WTC11 (cell line): ENCODE results near the gene BTN3A1. TPM values are rescaled to one million over a fixed set of nuclear protein-coding genes. Genes with fewer than 3 reads are reported as not detected.
"Not testable (repeated sequence)": the region's sequence is repeated elsewhere in the genome, so short reads cannot be mapped to it uniquely, and the experiment has no call there.

Experiments
- ATAC-seq: fragments of 200-7000 bp; cut with Tn5 transposase; 2 replicates; pipeline ENCODE4 v1.10.0; 2021; ENCODE audit warnings: mild to moderate bottlenecking, moderate library complexity
- CTCF ChIA-PET: fragments of 300-600 bp; sonication (Branson Sonifier 250); formaldehyde crosslinking; loops from one replicate; lab custom pipeline; 2021; ENCODE audit warnings: antibody characterized with exemption; lab: Charles Lee
- POLR2A ChIA-PET: fragments of 350-600 bp; sonication (Branson Sonifier 250); formaldehyde crosslinking; loops from one replicate; lab custom pipeline; 2021; ENCODE audit warnings: antibody characterized with exemption; lab: Charles Lee
- DNase-seq: peaks from one replicate; pipeline ENCODE4 v3.0.0; 2021; ENCODE audit warnings: low spot score
- H3K27ac Mint-ChIP-seq: 2 replicates; pipeline ENCODE4 v1.8.0; 2021; ENCODE audit warnings: mixed read lengths
- H3K27me3 Mint-ChIP-seq: 2 replicates; pipeline ENCODE4 v1.8.0; 2021; ENCODE audit warnings: low read depth, mild to moderate bottlenecking, moderate library complexity, mixed read lengths
- H3K36me3 Mint-ChIP-seq: 2 replicates; pipeline ENCODE4 v1.8.0; 2021; ENCODE audit warnings: mixed read lengths
- H3K4me1 Mint-ChIP-seq: 2 replicates; pipeline ENCODE4 v1.8.0; 2022; ENCODE audit warnings: mixed read lengths
- H3K4me3 Mint-ChIP-seq: 2 replicates; pipeline ENCODE4 v1.8.0; 2021; ENCODE audit warnings: mild to moderate bottlenecking, moderate library complexity, mixed read lengths
- H3K9me3 Mint-ChIP-seq: 2 replicates; pipeline ENCODE4 v1.8.0; 2021; ENCODE audit warnings: mixed read lengths
- ATF1 ChIP-seq: sonication (generic); formaldehyde crosslinking; IDR thresholded peaks from 2 replicates; pipeline ENCODE4 v1.8.1; 2023; ENCODE audit warnings: mild to moderate bottlenecking, moderate library complexity, missing genetic modification reagents
- EMX1 ChIP-seq: fragments of 250-450 bp; sonication (Bioruptor Pico); IDR thresholded peaks from 2 replicates; pipeline ENCODE4 v1.8.0; 2021; ENCODE audit warnings: mild to moderate bottlenecking
- ETV6 ChIP-seq: sonication (generic); formaldehyde crosslinking; IDR thresholded peaks from 2 replicates; pipeline ENCODE4 v1.8.1; 2022; ENCODE audit warnings: mild to moderate bottlenecking, missing genetic modification reagents
- GABPB1 ChIP-seq: sonication (generic); formaldehyde crosslinking; IDR thresholded peaks from 2 replicates; pipeline ENCODE4 v1.8.1; 2023; ENCODE audit warnings: mild to moderate bottlenecking, missing genetic modification reagents
- IRF2 ChIP-seq: sonication (generic); formaldehyde crosslinking; IDR thresholded peaks from 2 replicates; pipeline ENCODE4 v1.8.0; 2022; ENCODE audit warnings: low read depth, missing genetic modification reagents, borderline replicate concordance
- NFATC4 ChIP-seq: fragments of 250-450 bp; sonication (Bioruptor Pico); IDR thresholded peaks from 2 replicates; pipeline ENCODE4 v1.9.0; 2021; ENCODE audit warnings: mild to moderate bottlenecking
- NFYB ChIP-seq: sonication (generic); formaldehyde crosslinking; conservative IDR thresholded peaks from 2 replicates; pipeline ENCODE4 v1.8.0; 2022; ENCODE audit warnings: low read depth, missing genetic modification reagents
- OVOL2 ChIP-seq: fragments of 250-450 bp; sonication (Bioruptor Pico); IDR thresholded peaks from 2 replicates; pipeline ENCODE4 v1.9.0; 2021; ENCODE audit warnings: mild to moderate bottlenecking, borderline replicate concordance
- RELA ChIP-seq: sonication (generic); formaldehyde crosslinking; IDR thresholded peaks from 2 replicates; pipeline ENCODE4 v1.8.1; 2022; ENCODE audit warnings: missing genetic modification reagents, mild to moderate bottlenecking, borderline replicate concordance
- SMAD4 ChIP-seq: sonication (generic); formaldehyde crosslinking; IDR thresholded peaks from 2 replicates; pipeline ENCODE4 v1.8.0; 2022; ENCODE audit warnings: mild to moderate bottlenecking, missing genetic modification reagents
- TEAD4 ChIP-seq: sonication (generic); formaldehyde crosslinking; IDR thresholded peaks from 2 replicates; pipeline ENCODE4 v1.8.0; 2022; ENCODE audit warnings: mild to moderate bottlenecking, missing genetic modification reagents
- ZNF232 ChIP-seq: sonication (generic); formaldehyde crosslinking; IDR thresholded peaks from 2 replicates; pipeline ENCODE4 v1.8.0; 2022; ENCODE audit warnings: mild to moderate bottlenecking, missing genetic modification reagents
- ZNF263 ChIP-seq: sonication (generic); formaldehyde crosslinking; IDR thresholded peaks from 2 replicates; pipeline ENCODE4 v1.8.1; 2022; ENCODE audit warnings: low read depth, mild to moderate bottlenecking, moderate library complexity, missing genetic modification reagents
- ZNF416 ChIP-seq: fragments of 250-450 bp; sonication (Bioruptor Pico); IDR thresholded peaks from 2 replicates; pipeline ENCODE4 v1.9.0; 2021; ENCODE audit warnings: mild to moderate bottlenecking, inconsistent platforms
- ZNF423 ChIP-seq: fragments of 250-450 bp; sonication (Bioruptor Pico); IDR thresholded peaks from 2 replicates; pipeline ENCODE4 v2.1.2; 2022; ENCODE audit warnings: mild to moderate bottlenecking, moderate library complexity
- total RNA-seq: library from RNA; stranded (reverse); gene quantifications from 3 replicates; pipeline ENCODE4 v1.2.3, GENCODE V29; 2021
- TF ChIP-seq, protein P1 (sequence below): sonication (generic); formaldehyde crosslinking; IDR thresholded peaks from 2 replicates; pipeline ENCODE4 v1.8.0; 2023; ENCODE audit warnings: mild to moderate bottlenecking, missing genetic modification reagents
- TF ChIP-seq, protein P2 (sequence below): sonication (generic); formaldehyde crosslinking; IDR thresholded peaks from 2 replicates; pipeline ENCODE4 v1.8.1; 2023; ENCODE audit warnings: mild to moderate bottlenecking, missing genetic modification reagents
- TF ChIP-seq, protein P3 (sequence below): sonication (generic); formaldehyde crosslinking; IDR thresholded peaks from 2 replicates; pipeline ENCODE4 v1.8.1; 2022; ENCODE audit warnings: low read depth, mild to moderate bottlenecking, moderate library complexity, missing genetic modification reagents, borderline replicate concordance
- TF ChIP-seq, protein P4 (sequence below): sonication (generic); formaldehyde crosslinking; conservative IDR thresholded peaks from 2 replicates; pipeline ENCODE4 v1.8.1; 2022; ENCODE audit warnings: mild to moderate bottlenecking, missing genetic modification reagents
- TF ChIP-seq, protein P5 (sequence below): sonication (generic); formaldehyde crosslinking; IDR thresholded peaks from 2 replicates; pipeline ENCODE4 v1.8.1; 2023; ENCODE audit warnings: mild to moderate bottlenecking, moderate library complexity, missing genetic modification reagents

Gene BTN3A1
- total RNA-seq, 1 experiment from 2014 or later: 4.5 TPM

DNA sequence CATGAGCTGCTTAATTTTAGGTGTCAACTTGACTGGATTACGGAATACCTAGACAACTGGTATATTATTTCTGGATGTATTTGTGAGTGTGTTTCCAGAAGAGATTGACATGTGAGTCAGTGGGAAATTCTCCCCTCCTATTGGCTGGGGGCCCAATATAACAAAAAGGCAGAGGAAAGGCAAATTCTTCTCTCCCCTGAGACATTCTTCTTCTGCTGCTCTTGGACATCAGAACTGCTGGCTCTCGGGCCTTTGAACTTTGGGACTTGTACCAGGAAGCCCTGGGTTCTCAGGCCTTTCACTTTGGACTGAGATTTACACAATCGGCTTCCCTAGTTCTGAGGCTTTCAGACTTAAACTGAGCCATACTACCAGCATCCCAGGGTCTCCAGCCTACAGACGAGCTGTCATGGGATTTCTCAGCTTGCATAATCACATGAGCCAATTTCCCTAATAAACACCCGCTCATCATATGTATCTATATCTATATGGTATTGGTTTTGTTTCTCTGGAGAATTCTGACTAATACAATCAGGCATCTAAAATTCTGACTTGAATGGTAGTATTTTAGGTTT lies 30.6 kb downstream of the BTN3A1 start:
- H3K4me3 Mint-ChIP-seq: no peak overlapping the region
- H3K36me3 Mint-ChIP-seq: peaks cover 55% of the 10 kb centered on the region
- no peak overlapping the region for H3K27ac Mint-ChIP-seq
- CTCF ChIA-PET: no interaction called here
- POLR2A ChIA-PET: no interaction called here
- no peaks in the 10 kb centered on the region for H3K4me1 Mint-ChIP-seq
- peaks cover 40% of the 10 kb centered on the region for H3K9me3 Mint-ChIP-seq
- DNase-seq (no peak), ATAC-seq (no peak)
- H3K27me3 Mint-ChIP-seq: peaks cover 9% of the 10 kb centered on the region; the same call in 1 of the 2 replicates
- TF ChIP-seq NFYB (no peak), OVOL2 (CRISPR knock-in tag) (no peak), ATF1 (CRISPR knock-in tag) (no peak), ZNF423 (no peak), NFATC4 (CRISPR knock-in tag) (no peak), GABPB1 (CRISPR knock-in tag) (no peak), RELA (CRISPR knock-in tag) (no peak), ZNF263 (CRISPR knock-in tag) (no peak), ZNF232 (CRISPR knock-in tag) (no peak), ETV6 (CRISPR knock-in tag) (no peak), SMAD4 (CRISPR knock-in tag) (no peak), IRF2 (CRISPR knock-in tag) (no peak), TEAD4 (CRISPR knock-in tag) (no peak), ZNF416 (CRISPR knock-in tag) (no peak), EMX1 (no peak)
- TF ChIP-seq, protein P1, sequence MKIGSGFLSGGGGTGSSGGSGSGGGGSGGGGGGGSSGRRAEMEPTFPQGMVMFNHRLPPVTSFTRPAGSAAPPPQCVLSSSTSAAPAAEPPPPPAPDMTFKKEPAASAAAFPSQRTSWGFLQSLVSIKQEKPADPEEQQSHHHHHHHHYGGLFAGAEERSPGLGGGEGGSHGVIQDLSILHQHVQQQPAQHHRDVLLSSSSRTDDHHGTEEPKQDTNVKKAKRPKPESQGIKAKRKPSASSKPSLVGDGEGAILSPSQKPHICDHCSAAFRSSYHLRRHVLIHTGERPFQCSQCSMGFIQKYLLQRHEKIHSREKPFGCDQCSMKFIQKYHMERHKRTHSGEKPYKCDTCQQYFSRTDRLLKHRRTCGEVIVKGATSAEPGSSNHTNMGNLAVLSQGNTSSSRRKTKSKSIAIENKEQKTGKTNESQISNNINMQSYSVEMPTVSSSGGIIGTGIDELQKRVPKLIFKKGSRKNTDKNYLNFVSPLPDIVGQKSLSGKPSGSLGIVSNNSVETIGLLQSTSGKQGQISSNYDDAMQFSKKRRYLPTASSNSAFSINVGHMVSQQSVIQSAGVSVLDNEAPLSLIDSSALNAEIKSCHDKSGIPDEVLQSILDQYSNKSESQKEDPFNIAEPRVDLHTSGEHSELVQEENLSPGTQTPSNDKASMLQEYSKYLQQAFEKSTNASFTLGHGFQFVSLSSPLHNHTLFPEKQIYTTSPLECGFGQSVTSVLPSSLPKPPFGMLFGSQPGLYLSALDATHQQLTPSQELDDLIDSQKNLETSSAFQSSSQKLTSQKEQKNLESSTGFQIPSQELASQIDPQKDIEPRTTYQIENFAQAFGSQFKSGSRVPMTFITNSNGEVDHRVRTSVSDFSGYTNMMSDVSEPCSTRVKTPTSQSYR: no peak
- TF ChIP-seq, protein P2, sequence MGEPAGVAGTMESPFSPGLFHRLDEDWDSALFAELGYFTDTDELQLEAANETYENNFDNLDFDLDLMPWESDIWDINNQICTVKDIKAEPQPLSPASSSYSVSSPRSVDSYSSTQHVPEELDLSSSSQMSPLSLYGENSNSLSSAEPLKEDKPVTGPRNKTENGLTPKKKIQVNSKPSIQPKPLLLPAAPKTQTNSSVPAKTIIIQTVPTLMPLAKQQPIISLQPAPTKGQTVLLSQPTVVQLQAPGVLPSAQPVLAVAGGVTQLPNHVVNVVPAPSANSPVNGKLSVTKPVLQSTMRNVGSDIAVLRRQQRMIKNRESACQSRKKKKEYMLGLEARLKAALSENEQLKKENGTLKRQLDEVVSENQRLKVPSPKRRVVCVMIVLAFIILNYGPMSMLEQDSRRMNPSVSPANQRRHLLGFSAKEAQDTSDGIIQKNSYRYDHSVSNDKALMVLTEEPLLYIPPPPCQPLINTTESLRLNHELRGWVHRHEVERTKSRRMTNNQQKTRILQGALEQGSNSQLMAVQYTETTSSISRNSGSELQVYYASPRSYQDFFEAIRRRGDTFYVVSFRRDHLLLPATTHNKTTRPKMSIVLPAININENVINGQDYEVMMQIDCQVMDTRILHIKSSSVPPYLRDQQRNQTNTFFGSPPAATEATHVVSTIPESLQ (CRISPR knock-in tag): no peak
- TF ChIP-seq, protein P3, sequence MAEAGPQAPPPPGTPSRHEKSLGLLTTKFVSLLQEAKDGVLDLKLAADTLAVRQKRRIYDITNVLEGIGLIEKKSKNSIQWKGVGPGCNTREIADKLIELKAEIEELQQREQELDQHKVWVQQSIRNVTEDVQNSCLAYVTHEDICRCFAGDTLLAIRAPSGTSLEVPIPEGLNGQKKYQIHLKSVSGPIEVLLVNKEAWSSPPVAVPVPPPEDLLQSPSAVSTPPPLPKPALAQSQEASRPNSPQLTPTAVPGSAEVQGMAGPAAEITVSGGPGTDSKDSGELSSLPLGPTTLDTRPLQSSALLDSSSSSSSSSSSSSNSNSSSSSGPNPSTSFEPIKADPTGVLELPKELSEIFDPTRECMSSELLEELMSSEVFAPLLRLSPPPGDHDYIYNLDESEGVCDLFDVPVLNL (CRISPR knock-in tag): no peak
- TF ChIP-seq, protein P4, sequence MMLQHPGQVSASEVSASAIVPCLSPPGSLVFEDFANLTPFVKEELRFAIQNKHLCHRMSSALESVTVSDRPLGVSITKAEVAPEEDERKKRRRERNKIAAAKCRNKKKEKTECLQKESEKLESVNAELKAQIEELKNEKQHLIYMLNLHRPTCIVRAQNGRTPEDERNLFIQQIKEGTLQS: no peak
- TF ChIP-seq, protein P5, sequence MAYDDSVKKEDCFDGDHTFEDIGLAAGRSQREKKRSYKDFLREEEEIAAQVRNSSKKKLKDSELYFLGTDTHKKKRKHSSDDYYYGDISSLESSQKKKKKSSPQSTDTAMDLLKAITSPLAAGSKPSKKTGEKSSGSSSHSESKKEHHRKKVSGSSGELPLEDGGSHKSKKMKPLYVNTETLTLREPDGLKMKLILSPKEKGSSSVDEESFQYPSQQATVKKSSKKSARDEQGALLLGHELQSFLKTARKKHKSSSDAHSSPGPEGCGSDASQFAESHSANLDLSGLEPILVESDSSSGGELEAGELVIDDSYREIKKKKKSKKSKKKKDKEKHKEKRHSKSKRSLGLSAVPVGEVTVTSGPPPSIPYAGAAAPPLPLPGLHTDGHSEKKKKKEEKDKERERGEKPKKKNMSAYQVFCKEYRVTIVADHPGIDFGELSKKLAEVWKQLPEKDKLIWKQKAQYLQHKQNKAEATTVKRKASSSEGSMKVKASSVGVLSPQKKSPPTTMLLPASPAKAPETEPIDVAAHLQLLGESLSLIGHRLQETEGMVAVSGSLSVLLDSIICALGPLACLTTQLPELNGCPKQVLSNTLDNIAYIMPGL (CRISPR knock-in tag): no peak
- TF ChIP-seq, all 79 proteins: peak for 0

DNA sequence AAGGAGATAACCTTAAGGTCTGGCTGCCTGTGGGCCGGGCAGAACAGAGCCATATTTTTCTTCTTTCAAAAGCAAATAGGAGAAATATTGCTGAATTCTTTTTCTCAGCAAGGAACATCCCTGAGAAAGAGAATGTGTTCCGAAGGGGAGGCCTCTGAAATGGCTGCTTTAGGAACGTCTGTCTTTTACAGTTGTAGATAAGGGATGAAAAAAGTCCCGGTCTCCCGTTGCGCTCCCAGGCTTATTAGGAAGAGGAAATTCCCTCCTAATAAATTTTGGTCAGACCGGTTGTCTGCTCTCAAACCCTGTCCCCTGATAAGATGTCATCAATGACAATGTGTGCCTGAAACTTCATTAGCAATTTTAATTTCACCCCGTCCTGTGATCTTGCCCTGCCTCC lies 31.6 kb downstream of the BTN3A1 start:
- CTCF ChIA-PET, H3K27me3 Mint-ChIP-seq: not testable (repeated sequence)

More for the DNA sequence above, 31.6 kb downstream of the BTN3A1 start:
- ATAC-seq, H3K27ac Mint-ChIP-seq, DNase-seq, H3K4me3 Mint-ChIP-seq, H3K4me1 Mint-ChIP-seq, POLR2A ChIA-PET: not testable (repeated sequence)
- H3K9me3 Mint-ChIP-seq: peaks cover 40% of the 10 kb centered on the region
- peaks cover 52% of the 10 kb centered on the region for H3K36me3 Mint-ChIP-seq
